NCI-H1092 treated with DMSO at 0.1 percent for 48 hours (cell line): ENCODE data around the gene CUX1.
"Not testable (repeated sequence)": the region's sequence is repeated elsewhere in the genome, so short reads cannot be mapped to it uniquely, and the experiment has no call there.

ENCODE experiments used
- DNase-seq: peaks from one replicate; lab custom pipeline; 2025; lab: John Stamatoyannopoulos, UW

Gene CUX1

GRCh38 chr7:101853684-101854083 lies 36.3 kb downstream of the CUX1 start:
- no peak for DNase-seq

- no peak for DNase-seq
Measured at GRCh38 chr7:101854084-101854865, 36.8 kb downstream of the CUX1 start.

GRCh38 chr7:101856473-101857357 lies 39.3 kb downstream of the CUX1 start:
- DNase-seq, result peak; percentile 50

- no peak for DNase-seq
Measured at GRCh38 chr7:101857358-101857811, 40.0 kb downstream of the CUX1 start.

GRCh38 chr7:101858437-101859385 lies 41.3 kb downstream of the CUX1 start:
- no peak for DNase-seq

GRCh38 chr7:101859411-101860106 lies 42.1 kb downstream of the CUX1 start:
- no peak for DNase-seq

- no peak for DNase-seq
Measured at GRCh38 chr7:101860316-101861217, 43.1 kb downstream of the CUX1 start.

- DNase-seq, result no peak
Measured at GRCh38 chr7:101861218-101861775, 43.9 kb downstream of the CUX1 start.

- DNase-seq, result no peak
Measured at GRCh38 chr7:101862280-101863220, 45.1 kb downstream of the CUX1 start.

- no peak for DNase-seq
Measured at GRCh38 chr7:101863598-101863997, 46.2 kb downstream of the CUX1 start.

- DNase-seq, result no peak
Measured at GRCh38 chr7:101864039-101864438, 46.6 kb downstream of the CUX1 start.

GRCh38 chr7:101865031-101865430 lies 47.6 kb downstream of the CUX1 start:
- no peak for DNase-seq

GRCh38 chr7:101865455-101865854 lies 48.0 kb downstream of the CUX1 start:
- DNase-seq, result no peak

- DNase-seq, result no peak
Measured at GRCh38 chr7:101866328-101866727, 48.9 kb downstream of the CUX1 start.

- DNase-seq, result no peak
Measured at GRCh38 chr7:101867265-101867664, 49.8 kb downstream of the CUX1 start.

GRCh38 chr7:101867681-101868080 lies 50.3 kb downstream of the CUX1 start:
- not testable (repeated sequence) for DNase-seq

- no peak for DNase-seq
Measured at GRCh38 chr7:101868191-101868950, 50.9 kb downstream of the CUX1 start.
